HG02852 (cell line): Measurements from ENCODE around the gene DCXR.

ENCODE experiments used
- ATAC-seq: cut with Tn5 transposase; IDR thresholded peaks from one replicate; pipeline ENCODE4 v1.9.1; 2021; ENCODE audit warnings: mild to moderate bottlenecking, moderate library complexity; ENCODE audit not compliant: unreplicated experiment

Gene DCXR

DNA sequence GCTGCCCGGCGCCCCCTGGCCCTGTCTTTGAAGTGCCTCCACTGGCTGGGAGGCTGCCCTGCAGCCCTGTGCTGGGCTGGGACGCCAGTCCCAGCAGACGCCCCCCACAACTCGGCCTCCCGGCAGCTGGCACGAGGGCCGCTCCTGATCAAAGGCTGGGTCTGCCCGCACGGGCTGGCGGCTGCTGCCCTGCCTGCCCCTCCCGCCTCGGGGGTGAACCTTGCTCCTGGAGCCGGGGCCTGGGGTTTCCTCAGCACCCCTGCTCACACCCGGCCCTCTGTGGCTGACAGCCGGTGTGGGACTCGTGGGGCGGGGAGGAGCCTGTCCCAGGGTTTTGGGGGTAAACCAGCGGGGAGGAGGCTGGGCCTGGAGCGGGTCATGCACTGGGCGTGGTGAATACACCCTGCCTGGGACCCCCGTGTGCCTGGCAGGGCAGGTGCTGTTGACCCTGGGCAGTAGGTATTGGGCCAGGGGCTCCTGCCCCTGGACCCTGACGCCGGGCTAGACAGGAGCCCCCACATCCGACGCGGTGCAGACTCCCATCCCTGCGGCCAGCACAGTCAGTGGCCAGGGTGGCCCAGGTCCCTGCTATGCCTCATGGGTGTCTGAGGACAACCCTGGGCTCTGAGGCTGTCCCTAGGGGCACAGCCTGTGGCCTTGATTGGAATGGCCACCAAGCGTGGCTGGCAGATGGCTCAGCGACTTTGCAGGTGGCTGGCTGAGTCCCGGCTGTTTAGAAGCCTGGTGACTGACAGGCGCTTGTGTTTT is 36.5 kb downstream of the DCXR start:
- ATAC-seq = no peak

DNA sequence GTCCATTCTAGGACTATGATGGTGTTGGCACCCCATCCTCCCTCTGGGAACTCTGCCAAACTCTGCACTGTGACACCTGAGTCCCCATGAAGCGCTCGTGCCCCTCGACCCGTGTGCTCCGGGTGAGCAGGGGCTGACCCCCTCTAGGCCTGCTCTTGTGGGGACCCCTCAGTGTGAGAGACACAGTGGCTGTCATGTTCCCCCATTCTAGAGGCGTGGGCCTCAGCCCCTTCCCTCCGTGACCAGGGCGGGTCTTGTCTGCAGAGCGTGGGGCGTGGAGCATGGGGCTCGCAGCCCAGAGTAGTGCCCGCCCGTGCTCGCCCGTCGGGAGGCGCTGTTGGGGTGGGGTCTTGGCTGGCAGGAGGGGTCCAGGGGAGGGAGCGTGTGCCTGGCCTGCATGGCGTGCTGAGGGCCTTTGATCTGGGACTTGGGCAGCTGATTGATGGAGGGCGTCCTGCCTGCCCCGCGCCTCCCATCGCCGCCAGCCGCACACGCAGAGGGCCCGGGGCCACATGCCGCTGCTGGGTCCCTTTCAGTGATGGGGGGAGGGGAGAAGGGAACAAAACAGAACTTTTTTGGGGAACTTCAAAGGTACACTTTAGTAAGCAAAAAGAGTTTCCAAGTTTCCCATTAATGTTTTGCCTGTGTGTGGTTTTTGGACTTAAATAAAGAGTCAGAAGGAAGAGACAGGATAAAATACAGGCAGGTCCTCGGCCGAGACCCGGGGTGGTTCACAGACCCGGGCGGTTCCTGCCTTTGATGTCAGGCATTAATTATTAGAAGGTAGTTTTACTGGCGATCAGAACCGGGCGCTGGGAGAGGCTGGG is 37.3 kb downstream of the DCXR start:
- ATAC-seq = no peak

DNA sequence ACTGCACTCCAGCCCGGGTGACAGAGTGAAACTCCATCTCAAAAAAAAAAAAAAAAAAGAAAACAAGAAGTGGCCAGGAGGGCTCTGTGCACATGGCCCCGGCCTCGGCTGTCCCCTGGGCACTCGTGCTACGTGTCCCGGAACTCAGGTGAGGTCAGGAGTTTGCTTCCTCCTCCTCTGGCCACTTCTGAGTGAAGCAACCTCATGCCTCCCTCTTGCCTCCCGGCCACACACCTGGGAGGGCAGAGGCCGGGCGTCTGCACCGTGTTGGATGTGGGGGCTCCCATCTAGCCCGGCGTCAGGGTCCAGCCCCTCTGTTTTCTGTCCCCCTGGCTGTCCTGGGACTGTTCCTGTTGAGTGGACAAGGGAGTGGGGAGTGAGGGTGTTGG is 37.9 kb downstream of the DCXR start:
- ATAC-seq = no peak

DNA sequence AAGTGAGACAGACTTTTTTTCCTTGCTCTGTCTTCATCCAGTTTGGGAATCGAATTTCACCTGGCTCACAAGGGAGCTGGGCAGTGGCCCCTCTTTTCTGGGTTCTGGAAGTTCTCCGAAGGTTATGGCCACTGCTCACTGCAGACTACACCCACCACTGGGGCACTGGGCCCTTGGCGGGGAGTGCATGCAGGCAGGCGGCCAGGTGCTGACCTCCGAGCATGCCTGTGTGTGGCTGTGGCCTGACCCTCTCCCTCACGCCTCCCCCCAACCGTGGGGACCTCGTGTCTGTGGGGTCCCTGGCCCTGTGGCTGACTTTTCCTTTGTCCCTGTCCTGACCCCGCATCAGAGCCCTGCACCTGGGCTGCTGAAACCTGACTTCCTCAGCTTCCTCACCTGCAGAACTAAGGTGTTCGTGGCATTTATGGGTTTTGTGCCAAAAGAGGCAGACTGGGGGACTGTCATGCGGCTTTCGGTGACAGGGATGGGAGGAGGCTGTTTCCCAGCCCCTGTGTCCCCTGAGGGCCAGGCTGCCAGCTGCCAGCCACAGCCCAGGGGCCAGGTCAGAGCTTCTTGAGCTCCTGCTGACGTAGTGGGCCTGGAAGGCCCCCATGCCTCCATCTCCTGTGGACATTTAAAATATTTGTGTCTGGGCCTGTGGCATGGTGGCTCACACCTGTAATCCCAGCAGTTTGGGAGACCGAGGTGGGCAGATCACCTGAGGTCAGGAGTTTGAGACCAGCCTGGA is 38.6 kb downstream of the DCXR start:
- no peak for ATAC-seq

DNA sequence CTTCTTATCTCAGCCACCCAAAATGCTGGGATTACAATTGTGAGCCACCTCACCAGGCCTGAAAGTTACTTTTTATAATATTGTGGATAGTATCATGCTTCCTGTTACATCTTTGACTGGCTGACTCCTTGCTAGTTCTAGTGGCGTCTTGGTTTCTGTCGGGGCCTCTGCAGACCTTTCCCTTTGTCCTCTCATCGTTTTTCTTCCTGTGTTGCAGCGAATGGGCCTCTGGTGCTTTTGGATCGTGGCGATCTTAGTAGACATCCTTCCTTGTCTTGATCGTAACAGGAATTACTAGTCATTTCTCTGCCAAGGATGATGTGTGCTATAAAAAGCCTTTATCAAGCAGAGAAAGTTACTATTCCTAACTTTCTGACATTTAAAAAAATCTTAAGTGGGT is 39.3 kb downstream of the DCXR start:
- ATAC-seq = no peak

DNA sequence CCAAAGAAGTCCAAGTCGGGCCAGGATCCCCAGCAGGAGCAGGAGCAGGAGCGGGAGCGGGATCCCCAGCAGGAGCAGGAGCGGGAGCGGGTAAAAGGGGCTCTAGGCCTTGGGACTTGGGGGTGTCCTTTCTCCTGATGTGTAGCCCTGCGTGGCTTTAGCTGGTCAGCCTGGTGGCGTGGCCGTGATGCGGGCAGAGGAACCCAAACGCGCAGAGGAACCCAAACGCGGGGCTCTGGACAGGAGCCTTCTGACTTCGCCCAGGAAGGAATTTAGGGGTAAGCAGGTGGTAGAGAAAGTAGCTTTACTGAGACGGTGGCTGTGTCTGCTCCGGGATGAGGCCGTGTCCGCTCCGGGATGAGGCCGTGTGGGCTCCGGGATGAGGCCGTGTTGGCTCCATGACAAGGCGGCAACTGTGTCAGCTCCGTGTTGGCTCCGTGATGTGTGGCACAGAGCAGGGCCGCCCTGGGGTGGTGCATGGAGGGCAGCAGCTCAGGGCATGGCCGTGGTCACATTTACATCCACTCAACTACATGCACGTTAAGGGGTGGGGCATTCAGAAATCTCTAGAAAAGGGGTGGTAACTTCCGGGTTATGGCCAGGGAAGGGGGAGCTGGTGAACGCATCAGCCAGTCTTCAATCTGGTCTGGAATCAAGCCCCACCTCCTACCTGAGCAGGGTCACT is 40.6 kb downstream of the DCXR start:
- ATAC-seq = no peak

DNA sequence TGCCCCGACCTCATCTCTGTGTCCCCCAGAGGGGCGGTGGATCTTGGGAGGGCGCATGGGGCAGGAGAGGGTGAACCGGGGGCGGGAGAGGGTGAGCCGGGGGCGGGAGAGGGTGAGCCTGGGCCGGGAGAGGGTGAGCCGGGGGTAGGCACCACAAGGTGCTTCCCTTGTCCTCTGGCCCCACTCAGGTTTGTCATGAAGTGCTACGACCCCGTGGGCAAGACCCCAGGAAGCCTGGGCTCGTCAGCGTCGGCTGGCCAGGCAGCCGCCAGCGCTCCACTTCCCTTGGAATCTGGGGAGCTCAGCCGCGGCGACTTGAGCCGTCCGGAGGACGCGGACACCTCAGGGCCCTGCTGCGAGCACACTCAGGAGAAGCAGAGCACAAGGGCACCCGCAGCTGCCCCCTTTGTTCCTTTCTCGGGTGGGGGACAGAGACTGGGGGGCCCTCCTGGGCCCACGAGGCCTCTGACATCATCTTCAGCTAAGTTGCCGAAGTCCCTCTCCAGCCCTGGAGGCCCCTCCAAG is 41.2 kb downstream of the DCXR start:
- ATAC-seq = no peak

DNA sequence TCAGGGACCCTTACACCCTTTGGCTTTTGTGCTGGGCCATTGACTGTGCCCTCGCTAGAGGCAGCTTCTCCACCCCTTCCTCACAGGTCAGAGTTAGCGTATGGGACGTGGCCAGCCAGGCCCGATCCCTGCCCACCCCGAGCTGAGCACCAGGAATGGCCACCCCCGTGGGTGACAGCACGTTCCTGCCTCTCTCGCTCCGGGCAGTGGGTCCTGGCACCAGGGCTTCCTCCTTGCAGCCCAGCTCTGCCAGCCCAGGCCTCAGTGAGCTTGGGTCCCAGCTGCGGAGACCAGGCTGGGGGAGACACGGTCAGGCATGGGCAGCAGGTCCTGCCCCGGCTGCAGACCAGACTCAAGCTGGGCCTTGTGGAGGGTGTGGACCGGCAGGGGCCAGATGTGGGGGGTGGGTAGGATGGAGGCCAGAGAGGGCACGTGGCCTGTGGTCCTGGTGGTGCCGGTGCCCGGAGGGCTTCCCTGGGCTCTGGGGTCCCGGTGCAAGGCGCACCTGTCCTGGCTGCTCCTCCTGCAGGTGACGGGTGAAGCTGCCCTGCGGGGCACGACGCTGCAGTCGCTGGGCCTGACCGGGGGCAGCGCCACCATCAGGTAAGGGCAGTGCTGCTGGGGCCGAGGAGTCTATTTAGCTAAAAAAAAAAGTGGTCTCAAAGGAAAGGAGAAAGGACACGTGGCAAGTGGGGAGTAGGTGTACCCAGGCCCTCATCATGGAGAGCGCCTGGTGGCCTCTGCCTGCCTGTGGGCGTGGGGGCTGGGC is 41.9 kb downstream of the DCXR start:
- no peak for ATAC-seq

DNA sequence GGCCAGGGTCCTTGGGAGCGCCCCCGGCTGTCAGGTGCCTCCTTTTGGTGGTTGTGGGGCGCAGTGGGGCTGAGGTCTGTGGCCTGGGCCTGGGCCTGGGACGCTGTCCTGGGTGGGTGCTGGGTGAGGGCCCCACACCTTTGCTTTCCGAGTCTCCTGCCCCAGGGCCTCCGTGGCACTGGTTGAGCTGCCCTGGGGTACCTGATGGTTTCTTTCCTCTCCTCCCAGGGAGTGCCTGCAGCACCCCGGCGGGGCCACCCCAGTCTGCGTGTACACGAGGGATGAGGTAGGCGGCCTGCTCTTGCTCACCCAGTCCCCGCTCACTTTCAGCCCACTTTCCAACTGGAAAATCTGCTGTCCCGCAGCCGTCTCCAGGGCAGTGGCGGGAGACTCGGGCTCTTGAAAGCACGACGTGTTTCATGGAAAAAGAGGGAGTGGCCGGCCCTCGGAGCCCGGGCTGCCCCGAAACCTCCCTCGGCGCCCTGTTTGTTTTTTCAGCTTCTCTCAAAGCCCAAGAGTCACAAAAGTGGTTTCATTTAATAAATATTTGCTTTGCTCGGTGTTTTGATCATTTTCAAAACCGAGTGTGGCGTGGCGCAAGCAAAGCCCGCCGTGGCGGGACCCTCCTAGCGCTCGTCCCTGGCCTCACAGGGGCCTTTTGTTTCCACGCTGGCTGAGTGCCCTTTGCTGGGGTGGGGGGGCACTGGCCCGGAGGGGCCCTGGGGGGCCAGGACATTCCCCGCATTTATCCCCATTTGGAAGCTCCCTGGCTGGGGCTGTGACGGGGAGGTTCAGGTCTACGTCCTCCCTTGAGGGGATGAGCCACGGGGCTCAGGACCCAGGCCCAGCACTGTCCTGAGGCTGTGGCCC is 42.7 kb downstream of the DCXR start:
- no peak for ATAC-seq

DNA sequence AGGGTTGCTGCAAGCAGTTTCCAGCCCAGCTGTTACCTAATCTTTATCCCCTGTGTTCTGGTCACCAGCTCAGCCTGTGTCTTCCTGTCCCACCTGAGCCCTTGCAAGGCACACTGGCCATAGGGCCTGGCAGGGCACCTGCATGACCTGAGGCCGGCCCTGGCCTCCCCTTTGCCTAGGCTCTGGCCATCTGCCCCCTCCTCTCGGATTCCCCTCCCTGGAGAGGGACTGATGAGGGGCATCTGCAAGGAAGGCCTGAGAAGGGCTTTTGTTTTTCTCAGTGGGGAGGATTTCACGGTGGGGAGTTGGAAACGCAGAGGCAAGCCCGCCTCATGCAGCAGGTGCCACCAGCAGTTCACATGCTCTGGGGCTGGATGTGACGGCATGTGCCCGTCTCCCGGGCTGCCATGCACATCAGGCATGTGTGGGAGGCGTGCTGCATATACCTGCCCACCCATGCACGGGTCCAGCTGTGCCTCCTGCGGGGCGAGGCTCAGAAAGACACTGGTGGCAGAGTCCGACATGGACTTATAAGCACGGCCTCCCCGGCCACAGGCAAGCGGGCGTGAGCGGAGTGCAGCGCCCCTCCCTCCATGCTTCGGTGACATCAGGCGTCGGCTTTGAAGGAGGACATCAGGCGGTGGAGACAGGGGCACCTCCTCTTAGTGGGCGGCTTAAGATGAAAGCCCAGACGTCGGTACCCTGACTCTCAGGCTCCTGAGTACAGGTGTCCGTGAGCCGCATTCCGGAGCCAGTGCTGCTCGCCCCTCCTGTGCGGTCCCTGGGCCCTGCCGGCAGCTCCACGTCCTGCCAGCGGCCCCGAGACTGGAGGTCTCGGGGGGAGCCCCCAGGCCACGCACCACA is 43.5 kb downstream of the DCXR start:
- ATAC-seq = no peak

DNA sequence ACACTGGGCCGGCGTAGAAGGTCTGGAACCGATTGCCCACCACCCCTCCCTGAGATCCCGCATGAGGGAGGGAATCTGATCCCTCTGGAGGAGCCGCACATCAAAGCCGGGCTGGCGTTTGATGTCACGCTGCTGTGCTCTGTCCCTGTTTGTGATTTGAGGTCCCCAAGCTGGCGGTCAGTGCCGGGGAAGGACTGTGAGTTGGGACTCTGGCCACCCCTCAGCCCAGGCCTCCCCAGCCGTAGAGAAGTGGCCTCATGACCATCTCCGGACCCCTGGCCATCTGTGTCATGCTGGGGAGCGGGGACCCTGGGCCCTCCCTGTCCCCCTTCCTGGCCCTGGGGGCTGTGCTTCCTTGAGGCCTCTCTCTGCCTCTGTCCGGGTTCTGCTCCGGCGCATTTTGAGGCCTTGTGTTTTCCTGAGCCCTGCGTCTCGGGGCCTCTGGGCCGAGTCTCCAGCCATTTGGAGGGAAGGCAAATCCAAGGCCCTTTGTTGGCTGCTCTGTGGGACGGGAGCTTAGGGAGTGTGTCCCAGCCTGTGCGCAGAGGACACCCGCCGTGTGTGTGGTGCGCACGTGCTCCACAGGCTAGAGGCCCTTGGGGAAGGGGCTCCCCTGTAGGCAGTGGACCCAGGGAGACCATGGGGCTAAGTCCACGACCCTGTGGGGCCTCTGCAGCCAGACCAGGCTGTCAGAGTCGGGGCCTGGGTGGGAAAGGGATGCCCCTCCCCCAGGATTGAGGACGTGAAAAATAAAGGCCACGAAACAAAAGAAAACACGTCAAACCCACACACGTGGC is 45.0 kb downstream of the DCXR start:
- no peak for ATAC-seq

DNA sequence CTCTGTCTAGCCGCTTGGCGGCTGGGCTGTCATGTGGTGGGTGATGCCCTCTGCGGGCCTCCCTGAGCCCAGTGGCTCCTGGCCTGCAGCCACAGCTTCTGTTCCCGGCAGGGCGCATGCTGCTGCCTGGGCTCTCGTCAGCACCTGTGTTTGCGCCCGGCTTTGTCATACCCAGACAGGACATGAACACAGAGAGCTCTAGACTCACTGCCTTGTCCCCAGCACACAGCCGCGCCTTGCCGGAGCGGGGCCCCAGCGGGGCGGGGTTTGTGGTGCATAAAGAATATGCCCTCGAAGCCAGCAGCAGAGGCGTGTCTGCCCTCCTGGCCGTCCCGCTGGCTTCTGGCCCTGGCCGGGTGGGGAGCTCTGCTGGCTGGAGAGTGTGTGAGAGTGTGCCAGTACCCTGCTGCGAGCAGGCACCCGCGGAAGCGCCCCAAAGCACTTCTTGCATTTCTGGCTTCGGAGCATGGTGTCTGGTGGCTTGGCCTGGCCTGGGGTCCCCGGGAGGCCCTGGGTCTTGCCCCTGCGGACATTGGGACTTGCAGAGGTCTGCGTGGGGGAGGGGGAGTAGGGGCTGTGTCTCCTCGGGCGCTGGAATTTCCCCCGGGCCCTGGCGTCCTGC is 45.7 kb downstream of the DCXR start:
- no peak for ATAC-seq

DNA sequence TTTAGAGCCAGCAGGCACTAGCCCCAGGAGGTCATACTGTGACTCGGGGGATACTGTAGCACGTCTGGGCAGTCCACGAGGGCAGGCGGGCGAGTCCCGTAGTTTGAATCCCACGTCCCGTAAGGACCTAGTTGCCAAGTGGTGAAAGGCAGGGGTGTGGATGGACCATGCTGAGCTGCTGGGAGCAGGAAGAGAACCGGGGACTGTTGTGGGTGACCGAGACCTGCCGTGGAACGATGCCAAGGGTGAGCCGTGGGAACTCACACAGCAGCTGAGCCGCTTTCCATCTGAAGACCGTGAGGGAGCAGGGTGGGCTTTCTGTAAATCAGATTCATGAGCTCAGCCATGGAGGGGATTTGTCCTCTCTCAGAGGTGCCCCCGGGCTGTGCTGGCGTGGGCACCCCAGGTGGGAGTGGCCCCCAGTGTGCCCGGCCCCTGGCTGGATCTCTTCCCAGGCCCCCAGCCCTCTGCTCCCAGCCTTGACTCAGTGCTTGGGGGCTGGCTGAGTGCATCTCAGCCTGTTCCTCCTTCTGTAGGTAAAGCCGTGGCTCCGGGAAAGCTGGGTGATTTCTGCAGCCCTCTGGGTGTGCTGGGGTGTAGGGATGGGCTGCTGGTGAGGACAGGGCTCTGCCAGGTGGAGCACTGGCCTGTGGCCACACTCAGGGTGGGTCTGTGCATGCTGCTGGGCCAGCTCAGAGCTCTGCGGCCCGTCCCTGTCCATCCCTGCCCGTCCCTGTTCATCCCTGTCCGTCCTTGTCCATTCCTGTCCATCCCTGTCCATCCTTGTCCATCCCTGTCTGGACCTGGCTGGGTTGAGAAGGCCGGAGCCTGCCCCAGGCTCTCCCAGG is 46.4 kb downstream of the DCXR start:
- ATAC-seq = no peak

DNA sequence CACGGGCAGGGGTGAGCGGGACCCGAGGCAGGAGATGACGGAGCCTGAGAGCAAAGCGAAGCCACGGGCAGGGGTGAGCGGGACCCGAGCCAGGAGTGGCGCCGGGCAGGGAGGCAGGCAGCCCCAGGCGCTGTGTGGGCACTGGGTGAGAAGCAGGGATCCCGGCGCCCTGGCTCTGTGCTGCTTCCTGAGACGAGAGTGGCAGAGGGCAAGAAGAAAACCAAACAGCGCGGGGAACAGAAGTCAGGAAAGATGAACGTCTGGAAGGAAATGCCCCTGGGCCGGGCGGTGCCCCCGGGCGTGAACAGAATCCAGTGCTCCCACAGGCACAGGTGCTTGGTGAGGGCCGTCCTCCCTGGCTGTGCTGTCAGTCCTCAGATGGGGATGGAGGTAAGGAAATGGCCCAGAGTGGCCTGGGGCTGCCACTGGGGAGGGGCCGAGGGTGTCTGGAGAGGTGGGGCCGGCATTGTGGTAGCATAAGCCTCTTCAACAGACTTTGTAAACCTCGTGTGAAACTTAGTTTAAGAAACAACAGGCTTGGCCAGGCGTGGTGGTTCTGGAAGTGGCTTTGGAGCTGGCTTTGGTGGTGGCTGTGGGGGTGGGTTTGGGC is 50.2 kb downstream of the DCXR start:
- no peak for ATAC-seq

DNA sequence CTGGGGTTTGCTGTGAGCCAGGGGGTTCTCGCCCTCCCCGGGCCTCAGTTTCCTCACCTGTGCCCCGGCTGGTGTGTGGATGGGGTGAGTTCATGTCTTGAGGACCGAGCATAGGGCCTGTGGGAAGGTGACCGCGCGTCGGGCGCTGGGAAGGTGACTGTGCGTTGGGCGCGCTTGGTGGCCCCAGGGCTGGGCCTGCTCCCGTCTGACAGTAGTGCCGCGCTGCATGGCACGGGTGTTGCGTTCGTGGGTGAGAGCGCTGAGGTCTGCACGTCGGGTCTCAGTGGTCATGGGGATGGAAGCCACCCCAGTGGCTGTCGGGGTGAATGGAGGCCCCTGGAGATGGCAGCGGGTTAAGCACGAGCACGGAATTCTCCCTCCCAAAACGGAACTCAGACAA is 50.9 kb downstream of the DCXR start:
- ATAC-seq = no peak
